ENCODE measurements around the gene SND1. TPM values are rescaled to one million over a fixed set of nuclear protein-coding genes. Genes with fewer than 3 reads are reported as not detected.

The SND1 gene
- total and polyA plus RNA-seq, 10 donors: 61.7 to 173 (median 116) TPM

GRCh38 chr7:128052404-128052803 is 400.4 kb downstream of the SND1 start:
- Histone ChIP-seq H3K4me3 (no peak overlapping the region), H3K4me1 (peaks cover 0 to 18% (median 9%) of the 10 kb centered on the region in 6 donors), H3K27ac (no peak overlapping the region), H3K9me3 (no peaks in the 10 kb centered on the region), H3K27me3 (replicated peaks in 1 of 7) (no peaks in the 10 kb centered on the region), H3K36me3 (peaks cover 0 to 29% (median 1%) of the 10 kb centered on the region in 6 donors)
- no peak for DNase-seq
- 95 to 98% (median 96%) methylated on average over 7 to 9 of the region's 9 CpGs for WGBS, 5 donors
- TF ChIP-seq CTCF (IDR thresholded peaks at IDR 0.05 in 8 of 11, conservative IDR thresholded peaks at IDR 0.05 in 3 of 11) (no peak), POLR2A (IDR thresholded peaks at IDR 0.05) (no peak), POLR2AphosphoS5 (IDR thresholded peaks at IDR 0.05) (no peak)
- intact Hi-C loops (cut with DNase I; ENCODE audit: low total_unique reads): no loop called here

GRCh38 chr7:128053023-128053422 is 401.0 kb downstream of the SND1 start:
- no peaks in the 10 kb centered on the region for H3K27me3 ChIP-seq (replicated peaks in 1 of 7)
- H3K4me3 ChIP-seq: no peak overlapping the region
- no peak for DNase-seq
- peaks cover 0 to 35% (median 1%) of the 10 kb centered on the region in 6 donors for H3K36me3 ChIP-seq
- H3K4me1 ChIP-seq: peaks cover 0 to 18% (median 9%) of the 10 kb centered on the region in 6 donors
- H3K27ac ChIP-seq: no peak overlapping the region
- no peaks in the 10 kb centered on the region for H3K9me3 ChIP-seq
- intact Hi-C loops (cut with DNase I; ENCODE audit: low total_unique reads): no loop called here
- TF ChIP-seq POLR2AphosphoS5 (IDR thresholded peaks at IDR 0.05) (no peak), POLR2A (IDR thresholded peaks at IDR 0.05) (no peak), CTCF (IDR thresholded peaks at IDR 0.05 in 8 of 11, conservative IDR thresholded peaks at IDR 0.05 in 3 of 11) (no peak)

GRCh38 chr7:128053991-128054390 is 402.0 kb downstream of the SND1 start:
- DNase-seq: no peak
- TF ChIP-seq POLR2AphosphoS5 (IDR thresholded peaks at IDR 0.05) (no peak), POLR2A (IDR thresholded peaks at IDR 0.05) (no peak), CTCF (IDR thresholded peaks at IDR 0.05 in 8 of 11, conservative IDR thresholded peaks at IDR 0.05 in 3 of 11) (no peak)
- Histone ChIP-seq H3K4me1 (peaks cover 0 to 26% (median 12%) of the 10 kb centered on the region in 6 donors), H3K9me3 (no peaks in the 10 kb centered on the region), H3K36me3 (peaks cover 0 to 35% (median 1%) of the 10 kb centered on the region in 6 donors), H3K27ac (no peak overlapping the region), H3K27me3 (replicated peaks in 1 of 7) (no peaks in the 10 kb centered on the region), H3K4me3 (no peak overlapping the region)
- 94 to 100% (median 97%) methylated on average over 4 to 5 of the region's 5 CpGs for WGBS, 5 donors
- intact Hi-C loops (cut with DNase I; ENCODE audit: low total_unique reads): no loop called here

GRCh38 chr7:128054511-128054910 is 402.5 kb downstream of the SND1 start:
- WGBS, 5 donors: 96 to 99% (median 96%) methylated on average over 4 of the region's 4 CpGs
- no peak overlapping the region for H3K4me3 ChIP-seq

More at GRCh38 chr7:128054511-128054910, 402.5 kb downstream of the SND1 start:
- no peak overlapping the region for H3K27ac ChIP-seq
- DNase-seq: no peak
- peaks cover 0 to 31% (median 16%) of the 10 kb centered on the region in 6 donors for H3K4me1 ChIP-seq
- intact Hi-C loops (cut with DNase I; ENCODE audit: low total_unique reads): no loop called here
- peaks cover 0 to 35% (median 1%) of the 10 kb centered on the region in 6 donors for H3K36me3 ChIP-seq
- no peak for TF ChIP-seq CTCF (IDR thresholded peaks at IDR 0.05 in 8 of 11, conservative IDR thresholded peaks at IDR 0.05 in 3 of 11)
- no peak for TF ChIP-seq POLR2AphosphoS5 (IDR thresholded peaks at IDR 0.05)
- TF ChIP-seq POLR2A (IDR thresholded peaks at IDR 0.05): no peak
- no peaks in the 10 kb centered on the region for H3K9me3 ChIP-seq
- no peaks in the 10 kb centered on the region for H3K27me3 ChIP-seq (replicated peaks in 1 of 7)
